ENCODE data around the gene S100A1.
A peak's percentile ranks its signal among the peaks of the same experiment; 100 is the strongest.
"Not testable (repeated sequence)": the region's sequence is repeated elsewhere in the genome, so short reads cannot be mapped to it uniquely, and the experiment has no call there.

The S100A1 gene

GRCh38 chr1:153627715-153628626 is at the start of gene S100A1:
Gene S100A1 (plus strand): TSS chr1:153628434. CDS start chr1:153630522, 2,088 bp downstream.
- no peak for DNase-seq

GRCh38 chr1:153578490-153578889 is 49.7 kb upstream of the S100A1 start:
- DNase-seq = no peak

GRCh38 chr1:153578936-153579335 is 49.3 kb upstream of the S100A1 start:
- DNase-seq = no peak

- not testable (repeated sequence) for DNase-seq
These were observed 45.4 kb upstream of the S100A1 start for GRCh38 chr1:153582836-153583235.

GRCh38 chr1:153583514-153583913 is 44.7 kb upstream of the S100A1 start:
- DNase-seq = not testable (repeated sequence)

- DNase-seq = no peak
These were observed 44.3 kb upstream of the S100A1 start for GRCh38 chr1:153583976-153584375.

GRCh38 chr1:153585006-153585405 is 43.2 kb upstream of the S100A1 start:
- DNase-seq = no peak

- no peak for DNase-seq
These were observed 41.9 kb upstream of the S100A1 start for GRCh38 chr1:153586347-153586746.

- no peak for DNase-seq
These were observed 40.9 kb upstream of the S100A1 start for GRCh38 chr1:153587314-153587713.

- DNase-seq = not testable (repeated sequence)
These were observed 40.2 kb upstream of the S100A1 start for GRCh38 chr1:153588033-153588432.

GRCh38 chr1:153588482-153588881 is 39.8 kb upstream of the S100A1 start:
- no peak for DNase-seq

- no peak for DNase-seq
These were observed 35.5 kb upstream of the S100A1 start for GRCh38 chr1:153592748-153593147.

- DNase-seq = peak in 1 of 2 donors; percentile 15
These were observed 31.0 kb upstream of the S100A1 start for GRCh38 chr1:153597206-153597605.

GRCh38 chr1:153598309-153599172 is 29.7 kb upstream of the S100A1 start:
- peak; percentile 21 to 78 for DNase-seq

GRCh38 chr1:153599847-153600246 is 28.4 kb upstream of the S100A1 start:
- DNase-seq = no peak

GRCh38 chr1:153602749-153603148 is 25.5 kb upstream of the S100A1 start:
- DNase-seq = no peak

- DNase-seq = no peak
These were observed 22.0 kb upstream of the S100A1 start for GRCh38 chr1:153606194-153606593.

GRCh38 chr1:153607381-153607780 is 20.9 kb upstream of the S100A1 start:
- no peak for DNase-seq

- DNase-seq = no peak
These were observed 20.0 kb upstream of the S100A1 start for GRCh38 chr1:153608089-153608682.

- no peak for DNase-seq
These were observed 19.3 kb upstream of the S100A1 start for GRCh38 chr1:153608742-153609584.

GRCh38 chr1:153609585-153609907 is 18.7 kb upstream of the S100A1 start:
- no peak for DNase-seq

GRCh38 chr1:153610334-153610733 is 17.9 kb upstream of the S100A1 start:
- no peak for DNase-seq

Data from CD4-positive, alpha-beta T cell treated with Interleukin-4 for 1 hour (primary cell).